Astrocyte (in vitro differentiated cells and primary cell): ENCODE results near the gene POLR3B. TPM values are rescaled to one million over a fixed set of nuclear protein-coding genes. Genes with fewer than 3 reads are reported as not detected.
"Not testable (repeated sequence)": the region's sequence is repeated elsewhere in the genome, so short reads cannot be mapped to it uniquely, and the experiment has no call there.

Experiments used
- DNase-seq: peaks from one replicate; pipeline ENCODE4 v3.0.0-alpha.2; 2010; ENCODE audit warnings: low read depth
- FAIRE-seq: peaks from 2 replicates; lab custom pipeline; 2011; peaks lifted over from hg19 to GRCh38; lab: Jason Lieb, UNC
- H2AFZ ChIP-seq: 2 replicates; pipeline ENCODE4 v1.6.0; 2012; ENCODE audit warnings: low read depth, low read length, inconsistent platforms
- H3K27ac ChIP-seq: 2 replicates; pipeline ENCODE4 v1.5.1; 2011; ENCODE audit warnings: low read depth, low read length, inconsistent platforms
- H3K27me3 ChIP-seq: 2 replicates; pipeline ENCODE4 v1.6.0; 2011; ENCODE audit warnings: low read length, inconsistent platforms; ENCODE audit not compliant: insufficient read depth
- H3K36me3 ChIP-seq: 2 replicates; pipeline ENCODE4 v1.5.1; 2011; ENCODE audit warnings: low read length, inconsistent platforms; ENCODE audit not compliant: insufficient read depth
- H3K4me1 ChIP-seq: 2 replicates; pipeline ENCODE4 v1.5.1; 2011; ENCODE audit warnings: low read length, inconsistent platforms; ENCODE audit not compliant: insufficient read depth
- H3K4me2 ChIP-seq: 2 replicates; pipeline ENCODE4 v1.6.0; 2012; ENCODE audit warnings: low read length, inconsistent platforms
- H3K4me3 ChIP-seq: 2 replicates; pipeline ENCODE4 v1.5.1; 2011; ENCODE audit warnings: low read depth, mild to moderate bottlenecking, low read length, inconsistent platforms; ENCODE audit not compliant: insufficient read depth
- H3K79me2 ChIP-seq: 2 replicates; pipeline ENCODE4 v1.6.0; 2012; ENCODE audit warnings: mild to moderate bottlenecking, low read length, inconsistent platforms; ENCODE audit not compliant: insufficient read depth
- H3K9ac ChIP-seq: 2 replicates; pipeline ENCODE4 v1.6.0; 2012; ENCODE audit warnings: mild to moderate bottlenecking, low read length, inconsistent platforms
- H3K9me3 ChIP-seq: 2 replicates; pipeline ENCODE4 v1.5.1; 2012; ENCODE audit warnings: low read depth, mild to moderate bottlenecking, low read length, inconsistent platforms; ENCODE audit not compliant: insufficient read depth
- H4K20me1 ChIP-seq: 2 replicates; pipeline ENCODE4 v1.6.0; 2012; ENCODE audit warnings: low read length, inconsistent platforms; ENCODE audit not compliant: insufficient read depth
- H3K27ac Mint-ChIP-seq: one replicate; pipeline ENCODE4 v1.8.0; 2021; ENCODE audit warnings: mild to moderate bottlenecking, mixed read lengths; ENCODE audit not compliant: unreplicated experiment
- H3K27me3 Mint-ChIP-seq: one replicate; pipeline ENCODE4 v1.8.0; 2021; ENCODE audit warnings: low read depth, mixed read lengths; ENCODE audit not compliant: unreplicated experiment
- H3K36me3 Mint-ChIP-seq: one replicate; pipeline ENCODE4 v1.8.0; 2021; ENCODE audit warnings: low read depth, mixed read lengths; ENCODE audit not compliant: unreplicated experiment
- H3K4me1 Mint-ChIP-seq: one replicate; pipeline ENCODE4 v1.8.0; 2021; ENCODE audit warnings: low read depth, mixed read lengths; ENCODE audit not compliant: unreplicated experiment
- H3K4me3 Mint-ChIP-seq: one replicate; pipeline ENCODE4 v1.8.0; 2021; ENCODE audit warnings: mild to moderate bottlenecking, moderate library complexity, mixed read lengths; ENCODE audit not compliant: unreplicated experiment
- H3K9me3 Mint-ChIP-seq: one replicate; pipeline ENCODE4 v1.8.0; 2021; ENCODE audit warnings: mild to moderate bottlenecking, mixed read lengths; ENCODE audit not compliant: unreplicated experiment
- CTCF ChIP-seq: IDR thresholded peaks from 2 replicates; pipeline ENCODE4 v1.5.1; 2011; ENCODE audit warnings: low read depth, mild to moderate bottlenecking, inconsistent platforms, low read length, moderate library complexity; ENCODE audit not compliant: insufficient read depth
- EZH2 ChIP-seq: IDR thresholded peaks from 2 replicates; pipeline ENCODE4 v1.6.1; 2012; ENCODE audit warnings: mild to moderate bottlenecking, low read length, inconsistent platforms; ENCODE audit not compliant: insufficient read depth
- total RNA-seq: library from RNA; stranded (reverse); gene quantifications from 2 replicates; pipeline ENCODE4 v1.2.1, GENCODE V29; 2021

The POLR3B gene
- total RNA-seq, 1 donor from 2014 or later, result 10.9 TPM

- Histone ChIP-seq H3K4me2 (no peak overlapping the region), H3K27me3 (no peaks in the 10 kb centered on the region), H3K4me3 (no peak overlapping the region), H3K27ac (no peak overlapping the region), H3K4me1 (peaks cover 17% of the 10 kb centered on the region), H2AFZ (no peak overlapping the region), H3K36me3 (no peaks in the 10 kb centered on the region), H3K79me2 (no peaks in the 10 kb centered on the region), H3K9ac (no peak overlapping the region), H4K20me1 (no peaks in the 10 kb centered on the region), H3K9me3 (no peaks in the 10 kb centered on the region)
- no peak overlapping the region for H3K27ac Mint-ChIP-seq
- no peaks in the 10 kb centered on the region for H3K27me3 Mint-ChIP-seq
- DNase-seq (no peak), FAIRE-seq (no peak)
- peaks cover 23% of the 10 kb centered on the region for H3K4me1 Mint-ChIP-seq
- no peak overlapping the region for H3K4me3 Mint-ChIP-seq
- peaks cover 6% of the 10 kb centered on the region for H3K36me3 Mint-ChIP-seq
- no peaks in the 10 kb centered on the region for H3K9me3 Mint-ChIP-seq
- no peak for TF ChIP-seq CTCF
- TF ChIP-seq EZH2, result no peak
These were observed 46.4 kb upstream of the POLR3B start for GRCh38 chr12:106311139-106311538.

GRCh38 chr12:106313413-106313812, 44.1 kb upstream of the POLR3B start:
- H3K9me3 Mint-ChIP-seq, H3K79me2 ChIP-seq, DNase-seq, FAIRE-seq, H3K4me3 ChIP-seq, H3K4me3 Mint-ChIP-seq, H3K9ac ChIP-seq, H4K20me1 ChIP-seq, H3K36me3 ChIP-seq, H3K9me3 ChIP-seq, H3K27me3 Mint-ChIP-seq, H3K4me2 ChIP-seq, H3K36me3 Mint-ChIP-seq, H3K27ac ChIP-seq, H3K27ac Mint-ChIP-seq, H2AFZ ChIP-seq, H3K27me3 ChIP-seq: not testable (repeated sequence)
- H3K4me1 ChIP-seq, result peaks cover 17% of the 10 kb centered on the region
- peaks cover 23% of the 10 kb centered on the region for H3K4me1 Mint-ChIP-seq

- Mint-ChIP-seq H3K4me1 (peaks cover 5% of the 10 kb centered on the region), H3K36me3 (peaks cover 12% of the 10 kb centered on the region)
These were observed 42.0 kb upstream of the POLR3B start for GRCh38 chr12:106315523-106315922.

More at GRCh38 chr12:106315523-106315922, 42.0 kb upstream of the POLR3B start:
- Mint-ChIP-seq H3K27ac (no peak overlapping the region), H3K9me3 (no peaks in the 10 kb centered on the region), H3K27me3 (no peaks in the 10 kb centered on the region), H3K4me3 (no peak overlapping the region)
- DNase-seq (no peak), FAIRE-seq (no peak)
- H3K9ac ChIP-seq, result no peak overlapping the region
- no peak overlapping the region for H3K27ac ChIP-seq
- TF ChIP-seq EZH2 (no peak), CTCF (no peak)
- H2AFZ ChIP-seq, result no peak overlapping the region
- H3K27me3 ChIP-seq, result no peaks in the 10 kb centered on the region
- no peaks in the 10 kb centered on the region for H3K36me3 ChIP-seq
- H3K4me3 ChIP-seq, result no peak overlapping the region
- H3K4me2 ChIP-seq, result no peak overlapping the region
- H4K20me1 ChIP-seq, result no peaks in the 10 kb centered on the region
- no peaks in the 10 kb centered on the region for H3K79me2 ChIP-seq
- no peaks in the 10 kb centered on the region for H3K4me1 ChIP-seq
- H3K9me3 ChIP-seq, result no peaks in the 10 kb centered on the region
